Measurements from ENCODE around the gene PIK3R6. TPM values are rescaled to one million over a fixed set of nuclear protein-coding genes. Genes with fewer than 3 reads are reported as not detected.

PIK3R6 gene
- total and polyA plus RNA-seq, 7 experiments from 2014 or later = 0.06 to 11.3 (median 0.43) TPM

DNA sequence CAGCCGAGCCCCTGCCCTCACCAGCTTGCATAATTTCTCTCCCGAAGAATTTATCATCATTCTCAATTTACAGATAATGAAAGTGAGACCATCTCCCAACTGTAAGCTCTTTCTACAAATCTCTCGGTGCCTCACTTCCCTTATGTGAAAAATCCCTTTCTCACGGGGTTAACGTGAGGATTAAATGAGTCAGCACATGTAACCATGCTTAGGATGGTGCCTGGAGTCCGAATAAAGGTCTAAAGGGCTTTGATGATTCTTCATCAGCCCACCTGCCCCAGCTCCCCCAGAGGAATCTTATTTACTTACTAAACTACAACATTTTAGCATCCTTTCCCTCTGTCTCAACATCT is 24.8 kb upstream of the PIK3R6 start:
- peaks cover 15 to 47% (median 30%) of the 10 kb centered on the region in 5 donors for H3K36me3 Mint-ChIP-seq

DNA sequence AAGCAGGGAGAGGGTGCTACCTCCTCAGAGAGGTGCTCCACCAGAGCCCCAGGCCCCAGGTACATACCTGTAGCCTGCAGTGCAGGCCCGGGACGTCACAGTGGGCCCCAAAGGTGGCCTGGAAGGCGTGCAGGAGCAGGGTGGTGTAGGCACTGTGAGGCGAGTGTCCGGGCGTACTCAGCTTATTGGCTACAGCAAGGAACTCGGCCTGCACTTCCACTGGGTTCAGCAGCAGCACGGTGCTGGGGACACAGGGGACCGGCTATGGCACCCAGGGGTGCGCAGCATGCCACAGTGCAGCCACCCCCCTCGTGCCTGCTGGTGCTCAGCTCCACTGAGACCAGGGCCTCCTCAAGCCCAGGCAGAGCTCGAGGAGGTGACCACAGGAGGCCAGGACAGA is 23.2 kb upstream of the PIK3R6 start:
- Histone ChIP-seq H3K9me3 (ENCODE audit: control insufficient read depth in 2 of 3, low read length in 3 of 3) (no peaks in the 10 kb centered on the region), H3K27ac (ENCODE audit: low read depth, low read length) (no peak overlapping the region), H3K27me3 (ENCODE audit: control insufficient read depth in 2 of 2, insufficient read depth in 2 of 2, low read length in 2 of 2) (no peaks in the 10 kb centered on the region), H3K4me3 (ENCODE audit: low read length) (no peak overlapping the region), H3K36me3 (ENCODE audit: control insufficient read depth in 2 of 3, insufficient read depth in 3 of 3, low read length in 3 of 3) (peaks cover 32 to 77% (median 34%) of the 10 kb centered on the region in 3 experiments), H3K4me1 (ENCODE audit: control insufficient read depth in 2 of 2, insufficient read depth in 2 of 2, low read length in 2 of 2) (peaks cover 10 to 11% of the 10 kb centered on the region in 2 donors)
- H3K9me3 Mint-ChIP-seq = peaks cover 0 to 2% (median 0%) of the 10 kb centered on the region in 11 donors
- H3K36me3 Mint-ChIP-seq = peaks cover 10 to 48% (median 22%) of the 10 kb centered on the region in 5 donors
- ChIA-PET CTCF (interaction anchor here (1.0 kb wide), 1 partner anchor 17 kb away, joined by 3 read pairs; no protein-coding TSS in a partner anchor), POLR2A (no interaction called here)
- intact Hi-C loops (cut with micrococcal nuclease) = loop anchor here in 1 of 2 donors (10.0 kb wide), 1 partner anchor 96 kb away; the partner anchor contains the start of gene MFSD6L
- DNase-seq (no peak), ATAC-seq (no peak)
- H3K27ac Mint-ChIP-seq = peak overlapping the region in 2 of 9 donors; percentile 25 to 28
- peaks cover 10 to 28% (median 21%) of the 10 kb centered on the region in 7 donors for H3K4me1 Mint-ChIP-seq
- H3K27me3 Mint-ChIP-seq = no peaks in the 10 kb centered on the region
- no peak overlapping the region for H3K4me3 Mint-ChIP-seq

More for the DNA sequence above, 24.8 kb upstream of the PIK3R6 start:
- ChIA-PET CTCF (no interaction called here), POLR2A (interaction anchor here (0.6 to 0.7 kb wide), 2 partner anchors 18 to 96 kb away, joined by 3 to 4 read pairs; no protein-coding TSS in a partner anchor)
- DNase-seq = no peak
- Histone ChIP-seq H3K36me3 (ENCODE audit: control insufficient read depth in 2 of 3, insufficient read depth in 3 of 3, low read length in 3 of 3) (peaks cover 19 to 63% (median 21%) of the 10 kb centered on the region in 3 experiments), H3K27me3 (ENCODE audit: control insufficient read depth in 2 of 2, insufficient read depth in 2 of 2, low read length in 2 of 2) (no peaks in the 10 kb centered on the region), H3K4me3 (ENCODE audit: low read length) (no peak overlapping the region), H3K27ac (ENCODE audit: low read depth, low read length) (no peak overlapping the region), H3K9me3 (ENCODE audit: control insufficient read depth in 2 of 3, low read length in 3 of 3) (no peaks in the 10 kb centered on the region), H3K4me1 (ENCODE audit: control insufficient read depth in 2 of 2, insufficient read depth in 2 of 2, low read length in 2 of 2) (peaks cover 26% of the 10 kb centered on the region in 2 donors)
- H3K9me3 Mint-ChIP-seq = peaks cover 0 to 2% (median 0%) of the 10 kb centered on the region in 11 donors
- H3K4me1 Mint-ChIP-seq = peaks cover 24 to 45% (median 37%) of the 10 kb centered on the region in 7 donors
- ATAC-seq = no peak
- H3K27ac Mint-ChIP-seq = peak overlapping the region in 6 of 9 donors; percentile 21 to 69 (median 39)
- intact Hi-C loops (cut with micrococcal nuclease) = loop anchor here in 1 of 2 donors (10.0 kb wide), 1 partner anchor 98 kb away; the partner anchor contains the start of gene MFSD6L
- no peak overlapping the region for H3K4me3 Mint-ChIP-seq
- H3K27me3 Mint-ChIP-seq = no peaks in the 10 kb centered on the region

DNA sequence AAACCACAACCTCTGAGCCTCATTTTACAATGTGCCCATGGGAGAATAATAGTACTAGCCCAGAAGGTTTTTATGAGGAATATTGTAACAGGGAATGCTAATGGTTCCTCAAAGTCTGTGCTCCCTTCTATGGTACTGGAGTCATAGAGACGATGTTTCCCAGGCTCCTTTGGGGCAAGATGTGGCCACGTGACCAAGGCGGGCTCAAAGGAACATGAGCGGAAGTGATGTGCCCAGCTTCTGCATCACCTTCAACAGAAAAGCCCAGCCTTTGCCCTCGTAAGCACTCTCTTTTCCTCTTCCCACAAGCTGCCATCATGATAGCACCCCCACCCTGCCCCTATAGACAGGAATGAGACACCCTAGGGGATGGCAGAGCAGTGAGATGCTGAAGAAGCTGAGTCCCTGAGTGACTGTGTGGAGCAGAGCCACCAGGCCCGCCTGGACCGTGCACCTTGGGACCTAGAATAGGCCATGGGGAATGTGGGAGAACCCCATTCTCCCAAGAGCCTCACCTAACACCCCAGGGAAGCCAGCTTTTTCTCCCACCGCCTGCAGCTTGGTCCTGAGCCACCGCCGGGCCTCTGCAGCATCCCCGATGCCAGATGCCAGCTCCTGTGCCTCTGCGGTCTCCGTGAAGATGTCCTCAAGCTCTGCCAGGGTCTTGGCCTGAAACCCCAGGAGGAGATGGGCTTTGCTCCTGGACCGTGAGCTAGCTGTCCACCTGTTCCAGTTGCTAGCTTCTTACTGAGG is 22.2 kb upstream of the PIK3R6 start:
- Mint-ChIP-seq H3K36me3 (peaks cover 7 to 39% (median 16%) of the 10 kb centered on the region in 5 donors), H3K9me3 (peaks cover 0 to 2% (median 0%) of the 10 kb centered on the region in 11 donors), H3K27me3 (no peaks in the 10 kb centered on the region), H3K4me1 (peaks cover 0 to 19% (median 11%) of the 10 kb centered on the region in 7 donors), H3K4me3 (no peak overlapping the region), H3K27ac (peak overlapping the region in 6 of 9 donors; percentile 8 to 70 (median 19))
- peaks cover 33 to 82% (median 35%) of the 10 kb centered on the region in 3 experiments for H3K36me3 ChIP-seq (ENCODE audit: control insufficient read depth in 2 of 3, insufficient read depth in 3 of 3, low read length in 3 of 3)
- DNase-seq (no peak), ATAC-seq (no peak)
- ChIA-PET CTCF (no interaction called here), POLR2A (interaction anchor here (0.6 to 1.1 kb wide), 3 partner anchors 9 to 77 kb away, joined by 3 to 4 read pairs (median 4); no protein-coding TSS in a partner anchor)
- H3K27ac ChIP-seq (ENCODE audit: low read depth, low read length) = no peak overlapping the region
- intact Hi-C loops (cut with micrococcal nuclease) = loop anchor here in 1 of 2 donors (10.0 kb wide), 1 partner anchor 95 kb away; the partner anchor contains the start of gene MFSD6L
- H3K4me3 ChIP-seq (ENCODE audit: low read length) = no peak overlapping the region
- peaks cover 0 to 4% of the 10 kb centered on the region in 2 donors for H3K4me1 ChIP-seq (ENCODE audit: control insufficient read depth in 2 of 2, insufficient read depth in 2 of 2, low read length in 2 of 2)
- no peaks in the 10 kb centered on the region for H3K9me3 ChIP-seq (ENCODE audit: control insufficient read depth in 2 of 3, low read length in 3 of 3)
- H3K27me3 ChIP-seq (ENCODE audit: control insufficient read depth in 2 of 2, insufficient read depth in 2 of 2, low read length in 2 of 2) = no peaks in the 10 kb centered on the region

DNA sequence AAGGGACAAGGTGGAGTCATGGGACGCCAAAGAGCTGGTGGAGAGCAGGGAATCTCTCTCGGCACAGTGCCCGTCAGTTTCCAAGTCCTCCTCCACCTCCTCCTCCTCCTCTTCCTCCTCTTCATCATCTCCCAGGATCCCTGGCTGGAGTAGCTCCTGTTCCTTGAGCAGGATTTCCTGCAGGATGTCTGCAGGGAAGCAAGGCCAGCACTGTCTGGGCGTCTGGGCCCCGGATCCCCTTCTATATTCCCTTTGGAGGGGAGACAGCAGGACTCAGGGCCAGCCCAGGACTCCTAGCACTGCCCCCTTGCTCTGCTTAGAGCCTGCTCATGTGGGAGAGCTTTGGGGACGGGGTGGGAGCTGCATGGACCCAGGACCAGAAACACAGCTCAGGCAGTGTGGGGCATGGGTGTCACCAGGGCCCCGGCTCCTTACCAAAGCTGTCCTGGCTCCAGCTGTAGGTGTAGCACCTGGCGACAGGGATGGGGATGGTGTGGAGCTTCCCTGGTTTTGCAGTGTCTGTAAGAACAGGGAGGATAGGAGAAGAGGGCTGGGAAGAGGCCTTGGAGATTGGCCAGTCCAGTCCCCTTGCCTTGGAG is 21.3 kb upstream of the PIK3R6 start:
- Histone ChIP-seq H3K4me1 (ENCODE audit: control insufficient read depth in 2 of 2, insufficient read depth in 2 of 2, low read length in 2 of 2) (peaks cover 0 to 4% of the 10 kb centered on the region in 2 donors), H3K9me3 (ENCODE audit: control insufficient read depth in 2 of 3, low read length in 3 of 3) (no peaks in the 10 kb centered on the region), H3K4me3 (ENCODE audit: low read length) (no peak overlapping the region), H3K27ac (ENCODE audit: low read depth, low read length) (no peak overlapping the region), H3K36me3 (ENCODE audit: control insufficient read depth in 2 of 3, insufficient read depth in 3 of 3, low read length in 3 of 3) (peaks cover 42 to 84% (median 43%) of the 10 kb centered on the region in 3 experiments), H3K27me3 (ENCODE audit: control insufficient read depth in 2 of 2, insufficient read depth in 2 of 2, low read length in 2 of 2) (no peaks in the 10 kb centered on the region)
- no peak for DNase-seq
- ChIA-PET CTCF (no interaction called here), POLR2A (interaction anchor here (0.6 to 1.1 kb wide), 3 partner anchors 10 to 77 kb away, joined by 3 to 4 read pairs (median 3); no protein-coding TSS in a partner anchor)
- peaks cover 10 to 45% (median 19%) of the 10 kb centered on the region in 5 donors for H3K36me3 Mint-ChIP-seq
- intact Hi-C loops (cut with micrococcal nuclease) = no loop called here
- peaks cover 0 to 19% (median 10%) of the 10 kb centered on the region in 7 donors for H3K4me1 Mint-ChIP-seq
- ATAC-seq = no peak
- peak overlapping the region in 2 of 9 donors; percentile 28 to 70 for H3K27ac Mint-ChIP-seq
- peaks cover 0 to 2% (median 0%) of the 10 kb centered on the region in 11 donors for H3K9me3 Mint-ChIP-seq
- no peak overlapping the region for H3K4me3 Mint-ChIP-seq
- no peaks in the 10 kb centered on the region for H3K27me3 Mint-ChIP-seq

DNA sequence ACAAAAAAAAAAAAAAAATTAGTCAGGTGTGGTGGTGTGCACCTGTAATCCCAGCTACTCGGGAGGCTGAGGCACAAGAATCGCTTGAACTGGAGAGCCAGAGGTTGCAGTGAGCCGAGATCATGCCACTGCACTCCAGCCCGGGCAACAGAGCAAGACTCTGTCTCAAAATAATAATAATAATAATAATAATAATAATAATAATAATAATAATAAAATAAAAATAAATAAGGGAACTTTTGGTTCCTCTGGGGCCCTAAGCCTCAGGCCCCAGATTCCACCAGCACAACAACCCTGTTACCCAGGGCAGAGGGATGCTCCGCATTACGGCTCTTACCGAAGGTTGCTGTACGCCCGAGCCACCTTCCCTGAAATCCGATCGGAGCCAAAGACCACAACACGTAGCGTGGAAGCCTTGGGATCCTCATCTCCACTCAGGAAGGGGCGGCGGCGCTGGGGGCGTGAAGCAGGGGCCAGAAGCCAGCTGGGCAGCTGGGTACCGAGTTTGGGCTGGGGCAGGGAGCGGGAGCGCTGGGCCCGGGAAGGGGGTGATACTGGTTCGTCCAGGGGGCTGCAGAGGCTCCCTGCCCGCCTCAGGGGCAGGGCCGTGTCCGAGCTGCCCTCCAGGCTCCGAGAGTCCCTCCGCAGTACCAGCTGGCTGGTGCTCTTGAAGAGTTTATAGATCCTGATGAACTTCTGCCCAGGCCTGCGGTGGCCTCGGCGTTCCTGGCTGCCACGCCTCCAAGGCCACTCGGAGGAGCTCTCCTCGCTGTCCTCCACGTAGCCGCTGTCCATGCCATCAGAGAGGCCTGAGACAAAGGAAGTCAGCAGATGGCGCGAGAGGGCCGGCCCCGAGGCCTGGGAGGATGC is 20.6 kb upstream of the PIK3R6 start:
- Mint-ChIP-seq H3K27me3 (no peaks in the 10 kb centered on the region), H3K4me1 (peaks cover 0 to 16% (median 9%) of the 10 kb centered on the region in 7 donors), H3K36me3 (peaks cover 15 to 50% (median 25%) of the 10 kb centered on the region in 5 donors), H3K4me3 (no peak overlapping the region), H3K9me3 (peaks cover 0 to 4% (median 0%) of the 10 kb centered on the region in 11 donors), H3K27ac (no peak overlapping the region)
- no peak for ATAC-seq
- Histone ChIP-seq H3K27ac (ENCODE audit: low read depth, low read length) (no peak overlapping the region), H3K4me1 (ENCODE audit: control insufficient read depth in 2 of 2, insufficient read depth in 2 of 2, low read length in 2 of 2) (peaks cover 0 to 4% of the 10 kb centered on the region in 2 donors), H3K9me3 (ENCODE audit: control insufficient read depth in 2 of 3, low read length in 3 of 3) (no peaks in the 10 kb centered on the region), H3K36me3 (ENCODE audit: control insufficient read depth in 2 of 3, insufficient read depth in 3 of 3, low read length in 3 of 3) (peaks cover 45 to 84% (median 46%) of the 10 kb centered on the region in 3 experiments), H3K4me3 (ENCODE audit: low read length) (no peak overlapping the region), H3K27me3 (ENCODE audit: control insufficient read depth in 2 of 2, insufficient read depth in 2 of 2, low read length in 2 of 2) (no peaks in the 10 kb centered on the region)
- DNase-seq = no peak
- CTCF ChIA-PET = no interaction called here
- intact Hi-C loops (cut with micrococcal nuclease) = no loop called here
- POLR2A ChIA-PET = interaction anchor here (0.8 to 1.1 kb wide), 2 partner anchors 9 to 11 kb away, joined by 3 read pairs; no protein-coding TSS in a partner anchor

DNA sequence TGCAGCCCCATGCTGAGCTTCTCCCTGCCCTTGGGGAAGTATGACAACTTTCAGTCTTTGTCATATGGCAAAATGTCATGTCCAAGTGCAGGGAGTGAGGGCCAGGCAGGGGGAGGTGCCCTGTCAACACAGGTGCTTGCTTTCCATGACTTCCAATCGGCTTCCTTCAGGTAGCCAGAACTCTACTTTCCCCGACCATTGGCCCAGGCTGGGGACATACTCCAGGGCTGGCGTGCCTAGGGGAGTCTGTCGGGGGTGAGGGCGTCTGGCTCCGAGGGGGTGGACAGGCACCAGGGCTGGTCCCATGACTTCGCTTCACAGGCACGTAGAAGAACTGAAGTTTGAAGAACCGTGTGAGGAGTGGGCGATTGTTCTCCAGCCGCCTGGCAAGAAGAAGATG is 19.8 kb upstream of the PIK3R6 start:
- POLR2A ChIA-PET = no interaction called here
- Mint-ChIP-seq H3K27me3 (no peaks in the 10 kb centered on the region), H3K9me3 (peaks cover 0 to 5% (median 0%) of the 10 kb centered on the region in 11 donors), H3K4me3 (no peak overlapping the region), H3K27ac (peak overlapping the region in 2 of 9 donors; percentile 32 to 65), H3K36me3 (peaks cover 18 to 50% (median 25%) of the 10 kb centered on the region in 5 donors), H3K4me1 (peaks cover 0 to 16% (median 2%) of the 10 kb centered on the region in 7 donors)
- ATAC-seq (no peak), DNase-seq (no peak)
- Histone ChIP-seq H3K27ac (ENCODE audit: low read depth, low read length) (no peak overlapping the region), H3K36me3 (ENCODE audit: control insufficient read depth in 2 of 3, insufficient read depth in 3 of 3, low read length in 3 of 3) (peaks cover 43 to 84% (median 54%) of the 10 kb centered on the region in 3 experiments), H3K4me1 (ENCODE audit: control insufficient read depth in 2 of 2, insufficient read depth in 2 of 2, low read length in 2 of 2) (no peaks in the 10 kb centered on the region), H3K4me3 (ENCODE audit: low read length) (no peak overlapping the region), H3K9me3 (ENCODE audit: control insufficient read depth in 2 of 3, low read length in 3 of 3) (no peaks in the 10 kb centered on the region), H3K27me3 (ENCODE audit: control insufficient read depth in 2 of 2, insufficient read depth in 2 of 2, low read length in 2 of 2) (no peaks in the 10 kb centered on the region)
- intact Hi-C loops (cut with micrococcal nuclease) = no loop called here
- CTCF ChIA-PET = no interaction called here

Data from naive thymus-derived CD4-positive, alpha-beta T cell (primary cell).